Suprapubic skin (tissue), 4 donors: ENCODE data around the gene CRYAB. TPM values are rescaled to one million over a fixed set of nuclear protein-coding genes. Genes with fewer than 3 reads are reported as not detected.

ENCODE experiments used
- DNase-seq, 2 donors: peaks; one replicate each; pipeline ENCODE4 v3.0.0-alpha.2; 2019; ENCODE audit warnings: low spot score in 2 of 2
- H3K27ac ChIP-seq: fragments of 200-600 bp; sonication (generic); one replicate; pipeline ENCODE4 v1.5.1; 2019
- H3K27me3 ChIP-seq: fragments of 200-600 bp; sonication (generic); one replicate; pipeline ENCODE4 v1.5.1; 2019
- H3K36me3 ChIP-seq: fragments of 200-600 bp; sonication (generic); one replicate; pipeline ENCODE4 v1.5.1; 2019
- H3K4me1 ChIP-seq: fragments of 200-600 bp; sonication (generic); one replicate; pipeline ENCODE4 v1.5.1; 2019
- H3K4me3 ChIP-seq: fragments of 200-600 bp; sonication (generic); one replicate; pipeline ENCODE4 v1.5.1; 2019; ENCODE audit warnings: mild to moderate bottlenecking
- H3K9me3 ChIP-seq: fragments of 200-600 bp; sonication (generic); one replicate; pipeline ENCODE4 v1.5.1; 2019
- CTCF ChIP-seq, 2 donors: fragments of 200-600 bp in 1 of 2; fragments of 450-650 bp in 1 of 2; sonication (generic) in 1 of 2; IDR thresholded peaks; one replicate each; pipeline ENCODE4 v1.5.1; 2016 to 2019; ENCODE audit warnings: antibody characterized with exemption in 2 of 2, mild to moderate bottlenecking in 1 of 2, moderate library complexity in 1 of 2
- EP300 ChIP-seq: sonication (generic); formaldehyde crosslinking; IDR thresholded peaks from one replicate; pipeline ENCODE4 v1.6.1; 2017; ENCODE audit warnings: antibody characterized with exemption
- POLR2A ChIP-seq, 2 donors: fragments of 450-650 bp; IDR thresholded peaks; one replicate each; pipeline ENCODE4 v1.6.1; 2017; ENCODE audit warnings: antibody characterized with exemption in 2 of 2, mild to moderate bottlenecking in 2 of 2, moderate library complexity in 2 of 2
- POLR2AphosphoS5 ChIP-seq, 3 donors: sonication (generic); formaldehyde crosslinking; IDR thresholded peaks; one replicate each; pipeline ENCODE4 v1.6.1; 2017; ENCODE audit warnings: antibody characterized with exemption in 3 of 3
- WGBS: methylation state at CpG from one replicate; pipeline ENCODE4 v1.1.5; 2018; 5-methylcytosine and 5-hydroxymethylcytosine counted together
- total RNA-seq, 4 donors: library from RNA; depleted of rRNA; stranded (reverse); fragments of >200 nt; gene quantifications; one replicate each; pipeline ENCODE4 v1.1.0, GENCODE V29; 2016

CRYAB gene
- total RNA-seq, 4 donors from 2014 or later, result 144 to 203 (median 176) TPM

DNA sequence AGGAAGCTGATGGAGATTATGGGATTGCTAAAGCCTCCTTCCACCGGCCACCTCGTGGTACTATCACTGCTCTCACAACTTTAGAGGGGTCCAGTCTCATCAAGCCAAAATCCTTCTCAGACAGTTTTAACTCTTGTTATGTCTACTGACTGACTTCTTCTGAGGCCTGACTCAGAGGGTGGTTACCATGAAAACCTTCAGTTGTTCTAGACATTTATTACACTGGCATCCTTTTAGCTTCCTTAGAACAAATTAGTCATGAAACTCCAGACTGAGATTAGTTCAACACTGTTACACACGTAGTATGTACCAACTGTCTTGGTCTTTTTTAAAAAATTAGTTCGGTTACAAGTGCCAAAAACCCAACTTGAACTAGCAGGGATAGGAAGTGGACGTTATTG is 33.1 kb upstream of the CRYAB start:
- H3K9me3 ChIP-seq, result no peaks in the 10 kb centered on the region
- no peak for TF ChIP-seq POLR2A (IDR thresholded peaks at IDR 0.05)
- TF ChIP-seq POLR2AphosphoS5 (IDR thresholded peaks at IDR 0.05), result no peak
- no peak for TF ChIP-seq EP300
- no peak for TF ChIP-seq CTCF (IDR thresholded peaks at IDR 0.05)
- peak overlapping the region; percentile 73 for H3K27ac ChIP-seq
- H3K4me3 ChIP-seq, result no peak overlapping the region
- peaks cover 13% of the 10 kb centered on the region for H3K4me1 ChIP-seq
- no peak for DNase-seq
- H3K36me3 ChIP-seq, result no peaks in the 10 kb centered on the region
- H3K27me3 ChIP-seq, result no peaks in the 10 kb centered on the region
- 72% methylated on average over 5 of the region's 5 CpGs for WGBS

- H3K4me1 ChIP-seq, result peaks cover 15% of the 10 kb centered on the region
- H3K27me3 ChIP-seq, result no peaks in the 10 kb centered on the region
- no peaks in the 10 kb centered on the region for H3K9me3 ChIP-seq
- H3K36me3 ChIP-seq, result no peaks in the 10 kb centered on the region
- 72% methylated on average over 3 of the region's 3 CpGs for WGBS
- DNase-seq, result no peak
- TF ChIP-seq EP300 (no peak), CTCF (IDR thresholded peaks at IDR 0.05) (no peak), POLR2AphosphoS5 (IDR thresholded peaks at IDR 0.05) (no peak), POLR2A (IDR thresholded peaks at IDR 0.05) (no peak)
- H3K27ac ChIP-seq, result peak overlapping the region; percentile 59
- no peak overlapping the region for H3K4me3 ChIP-seq
Observed at GRCh38 chr11:111944139-111944538, 32.6 kb upstream of the CRYAB start.

DNA sequence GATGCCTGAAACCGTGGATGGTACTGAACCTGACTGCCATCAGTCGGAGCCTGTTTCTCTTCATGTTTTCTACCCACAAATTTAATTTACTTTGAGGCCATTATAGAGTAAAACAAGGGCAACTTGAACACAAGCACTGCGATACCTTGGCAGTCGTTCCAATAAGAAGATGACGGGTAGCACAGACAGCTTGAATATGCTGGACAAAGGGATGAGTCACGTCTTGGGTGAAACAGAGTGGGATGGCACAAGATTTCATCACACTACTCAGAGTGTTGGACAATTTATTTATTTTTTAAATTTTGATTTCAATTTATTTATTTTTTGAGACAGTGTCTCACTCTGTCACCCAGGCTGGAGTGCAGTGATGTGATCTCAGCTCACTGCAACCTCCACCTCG is 31.3 kb upstream of the CRYAB start:
- no peaks in the 10 kb centered on the region for H3K9me3 ChIP-seq
- DNase-seq, result no peak
- H3K27ac ChIP-seq, result no peak overlapping the region
- H3K27me3 ChIP-seq, result no peaks in the 10 kb centered on the region
- 88% methylated on average over 7 of the region's 7 CpGs for WGBS
- TF ChIP-seq POLR2A (IDR thresholded peaks at IDR 0.05), result no peak
- no peak for TF ChIP-seq POLR2AphosphoS5 (IDR thresholded peaks at IDR 0.05)
- no peak for TF ChIP-seq CTCF (IDR thresholded peaks at IDR 0.05)
- no peak for TF ChIP-seq EP300
- H3K4me3 ChIP-seq, result no peak overlapping the region
- no peaks in the 10 kb centered on the region for H3K36me3 ChIP-seq
- peaks cover 28% of the 10 kb centered on the region for H3K4me1 ChIP-seq

DNA sequence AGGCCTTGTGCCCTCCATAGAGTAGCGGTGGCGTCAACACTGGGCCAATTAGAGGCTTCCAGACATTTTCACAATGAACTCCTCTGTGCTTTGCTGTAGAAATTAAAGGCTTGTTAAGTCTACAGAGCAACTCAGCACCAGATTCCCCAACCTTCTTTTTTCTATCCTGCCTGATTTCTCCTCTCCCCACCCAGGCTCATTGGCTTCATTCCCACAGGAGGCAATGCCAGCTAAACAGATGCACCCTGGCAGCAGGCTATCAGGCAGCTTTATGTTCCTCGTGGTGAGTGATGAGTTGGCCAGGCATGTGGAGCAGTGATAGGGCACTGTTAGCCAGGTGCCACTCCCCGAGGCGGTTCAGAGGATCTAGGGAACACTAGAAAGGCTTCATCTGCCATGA is 30.4 kb upstream of the CRYAB start:
- Histone ChIP-seq H3K4me3 (no peak overlapping the region), H3K4me1 (peaks cover 36% of the 10 kb centered on the region), H3K27ac (no peak overlapping the region), H3K27me3 (no peaks in the 10 kb centered on the region), H3K36me3 (no peaks in the 10 kb centered on the region), H3K9me3 (no peaks in the 10 kb centered on the region)
- TF ChIP-seq EP300 (no peak), POLR2A (IDR thresholded peaks at IDR 0.05) (no peak), CTCF (IDR thresholded peaks at IDR 0.05) (no peak), POLR2AphosphoS5 (IDR thresholded peaks at IDR 0.05) (no peak)
- no peak for DNase-seq
- WGBS, result 47% methylated on average over 5 of the region's 5 CpGs

GRCh38 chr11:111939836-111940604 is 28.4 kb upstream of the CRYAB start:
- no peak overlapping the region for H3K4me3 ChIP-seq
- H3K27ac ChIP-seq, result no peak overlapping the region
- no peaks in the 10 kb centered on the region for H3K36me3 ChIP-seq
- TF ChIP-seq CTCF (IDR thresholded peaks at IDR 0.05) (no peak), EP300 (no peak), POLR2A (IDR thresholded peaks at IDR 0.05) (no peak), POLR2AphosphoS5 (IDR thresholded peaks at IDR 0.05) (no peak)
- no peak for DNase-seq
- H3K4me1 ChIP-seq, result peaks cover 48% of the 10 kb centered on the region
- H3K9me3 ChIP-seq, result no peaks in the 10 kb centered on the region
- no peaks in the 10 kb centered on the region for H3K27me3 ChIP-seq
- 68% methylated on average over 4 of the region's 4 CpGs for WGBS
